BLaER1 (cell line): ENCODE measurements around the gene COL4A1.

Experiments used
- H3K27ac ChIP-seq: shearing (Covaris generic); formaldehyde crosslinking; 2 replicates; pipeline ENCODE4 v1.8.1; 2022
- H3K27me3 ChIP-seq: shearing (Covaris generic); formaldehyde crosslinking; 2 replicates; pipeline ENCODE4 v1.8.1; 2022
- H3K36me3 ChIP-seq: shearing (Covaris generic); formaldehyde crosslinking; 2 replicates; pipeline ENCODE4 v1.8.1; 2022
- H3K4me1 ChIP-seq: shearing (Covaris generic); formaldehyde crosslinking; 2 replicates; pipeline ENCODE4 v1.8.1; 2022
- H3K4me2 ChIP-seq: shearing (Covaris generic); formaldehyde crosslinking; 2 replicates; pipeline ENCODE4 v1.8.1; 2022
- H3K4me3 ChIP-seq: shearing (Covaris generic); formaldehyde crosslinking; 2 replicates; pipeline ENCODE4 v1.8.1; 2022
- H3K9ac ChIP-seq: shearing (Covaris generic); formaldehyde crosslinking; 2 replicates; pipeline ENCODE4 v1.8.1; 2022
- H3K9me3 ChIP-seq: shearing (Covaris generic); formaldehyde crosslinking; 2 replicates; pipeline ENCODE4 v1.8.1; 2022
- H4K20me1 ChIP-seq: shearing (Covaris generic); formaldehyde crosslinking; 2 replicates; pipeline ENCODE4 v1.8.1; 2022
- Cebpa-rat ChIP-seq: shearing (Covaris generic); IDR thresholded peaks from 2 replicates; pipeline ENCODE4 v1.8.1; 2022

Gene COL4A1

GRCh38 chr13:110208116-110208515, 98.8 kb downstream of the COL4A1 start:
- Histone ChIP-seq H4K20me1 (no peaks in the 10 kb centered on the region), H3K27me3 (no peaks in the 10 kb centered on the region), H3K27ac (no peak overlapping the region), H3K4me1 (peaks cover 25% of the 10 kb centered on the region), H3K4me2 (no peak overlapping the region), H3K9me3 (no peaks in the 10 kb centered on the region), H3K4me3 (no peak overlapping the region), H3K9ac (no peak overlapping the region), H3K36me3 (no peaks in the 10 kb centered on the region)
- TF ChIP-seq Cebpa-rat, result no peak

GRCh38 chr13:110206996-110207395, 100.0 kb downstream of the COL4A1 start:
- H3K4me1 ChIP-seq, result peaks cover 14% of the 10 kb centered on the region
- H3K36me3 ChIP-seq, result no peaks in the 10 kb centered on the region
- no peaks in the 10 kb centered on the region for H4K20me1 ChIP-seq
- no peaks in the 10 kb centered on the region for H3K27me3 ChIP-seq
- no peak for TF ChIP-seq Cebpa-rat
- no peaks in the 10 kb centered on the region for H3K9me3 ChIP-seq
- H3K27ac ChIP-seq, result no peak overlapping the region
- H3K9ac ChIP-seq, result no peak overlapping the region
- no peak overlapping the region for H3K4me3 ChIP-seq
- no peak overlapping the region for H3K4me2 ChIP-seq

GRCh38 chr13:110206185-110206584, 100.8 kb downstream of the COL4A1 start:
- Histone ChIP-seq H3K4me2 (no peak overlapping the region), H3K4me1 (peaks cover 14% of the 10 kb centered on the region), H4K20me1 (no peaks in the 10 kb centered on the region), H3K9ac (no peak overlapping the region), H3K36me3 (no peaks in the 10 kb centered on the region), H3K27me3 (no peaks in the 10 kb centered on the region), H3K9me3 (no peaks in the 10 kb centered on the region), H3K4me3 (no peak overlapping the region), H3K27ac (no peak overlapping the region)
- no peak for TF ChIP-seq Cebpa-rat

- H3K27me3 ChIP-seq, result no peaks in the 10 kb centered on the region
- H3K27ac ChIP-seq, result no peak overlapping the region
- H4K20me1 ChIP-seq, result no peaks in the 10 kb centered on the region
- no peak overlapping the region for H3K9ac ChIP-seq
- TF ChIP-seq Cebpa-rat, result no peak
- H3K4me2 ChIP-seq, result peak overlapping the region; percentile 32; the same call in 1 of the 2 replicates
- no peak overlapping the region for H3K4me3 ChIP-seq
- H3K9me3 ChIP-seq, result no peaks in the 10 kb centered on the region
- H3K36me3 ChIP-seq, result no peaks in the 10 kb centered on the region
- H3K4me1 ChIP-seq, result peaks cover 32% of the 10 kb centered on the region
Observed at GRCh38 chr13:110201114-110201513, 105.8 kb downstream of the COL4A1 start.

- Histone ChIP-seq H3K27ac (no peak overlapping the region), H3K27me3 (no peaks in the 10 kb centered on the region), H3K36me3 (no peaks in the 10 kb centered on the region), H3K4me2 (peak overlapping the region; percentile 24; the same call in 1 of the 2 replicates), H3K4me1 (peaks cover 32% of the 10 kb centered on the region), H3K9me3 (no peaks in the 10 kb centered on the region), H3K4me3 (no peak overlapping the region), H3K9ac (no peak overlapping the region), H4K20me1 (no peaks in the 10 kb centered on the region)
- TF ChIP-seq Cebpa-rat, result no peak
Observed at GRCh38 chr13:110200276-110200870, 106.6 kb downstream of the COL4A1 start.

GRCh38 chr13:110199046-110199831, 107.7 kb downstream of the COL4A1 start:
- peaks cover 32% of the 10 kb centered on the region for H3K4me1 ChIP-seq
- no peak for TF ChIP-seq Cebpa-rat
- H3K4me2 ChIP-seq, result peak overlapping the region; percentile 57
- no peaks in the 10 kb centered on the region for H3K9me3 ChIP-seq
- no peak overlapping the region for H3K27ac ChIP-seq
- H3K4me3 ChIP-seq, result no peak overlapping the region
- no peaks in the 10 kb centered on the region for H3K36me3 ChIP-seq
- H3K27me3 ChIP-seq, result no peaks in the 10 kb centered on the region
- no peak overlapping the region for H3K9ac ChIP-seq
- no peaks in the 10 kb centered on the region for H4K20me1 ChIP-seq

GRCh38 chr13:110197471-110197870, 109.5 kb downstream of the COL4A1 start:
- no peak overlapping the region for H3K9ac ChIP-seq
- H3K4me2 ChIP-seq, result no peak overlapping the region
- no peak for TF ChIP-seq Cebpa-rat
- H4K20me1 ChIP-seq, result no peaks in the 10 kb centered on the region
- no peaks in the 10 kb centered on the region for H3K27me3 ChIP-seq
- no peaks in the 10 kb centered on the region for H3K9me3 ChIP-seq
- no peaks in the 10 kb centered on the region for H3K36me3 ChIP-seq
- no peak overlapping the region for H3K27ac ChIP-seq
- peaks cover 32% of the 10 kb centered on the region for H3K4me1 ChIP-seq
- H3K4me3 ChIP-seq, result no peak overlapping the region

- Histone ChIP-seq H3K4me2 (no peak overlapping the region), H3K4me1 (peaks cover 32% of the 10 kb centered on the region), H3K27me3 (no peaks in the 10 kb centered on the region), H3K9me3 (no peaks in the 10 kb centered on the region), H4K20me1 (no peaks in the 10 kb centered on the region), H3K9ac (no peak overlapping the region), H3K36me3 (no peaks in the 10 kb centered on the region), H3K27ac (no peak overlapping the region), H3K4me3 (no peak overlapping the region)
- TF ChIP-seq Cebpa-rat, result no peak
Observed at GRCh38 chr13:110197026-110197425, 109.9 kb downstream of the COL4A1 start.

- H3K4me3 ChIP-seq, result no peak overlapping the region
- TF ChIP-seq Cebpa-rat, result no peak
- H3K4me2 ChIP-seq, result no peak overlapping the region
- peaks cover 32% of the 10 kb centered on the region for H3K4me1 ChIP-seq
- no peaks in the 10 kb centered on the region for H3K36me3 ChIP-seq
- H3K9me3 ChIP-seq, result no peaks in the 10 kb centered on the region
- no peaks in the 10 kb centered on the region for H3K27me3 ChIP-seq
- H3K9ac ChIP-seq, result no peak overlapping the region
- H4K20me1 ChIP-seq, result no peaks in the 10 kb centered on the region
- no peak overlapping the region for H3K27ac ChIP-seq
Observed at GRCh38 chr13:110195547-110196485, 111.1 kb downstream of the COL4A1 start.
